IMR-90 (cell line): ENCODE measurements around the gene RAB36. TPM values are rescaled to one million over a fixed set of nuclear protein-coding genes. Genes with fewer than 3 reads are reported as not detected.

Experiments used
- ATAC-seq: fragments of 200-7000 bp; cut with Tn5 transposase; 2 replicates; pipeline ENCODE4 v1.9.1; 2020; ENCODE audit warnings: low read depth, mild to moderate bottlenecking, moderate library complexity
- BruUV-seq: library from RNA; stranded (reverse); fragments of 400-500 nt; replicated peaks from 2 replicates; lab custom pipeline; 2021; lab: Mats Ljungman, UMichigan
- CTCF ChIA-PET: fragments of 300-600 bp; formaldehyde crosslinking; extraction: SDS; loops from one replicate; lab custom pipeline; 2021; ENCODE audit warnings: antibody characterized with exemption; lab: Yijun Ruan, JAX
- POLR2A ChIA-PET: fragments of 300-600 bp; sonication (Branson Sonifier 250); formaldehyde crosslinking; loops from one replicate; lab custom pipeline; 2022; ENCODE audit warnings: antibody characterized with exemption; ENCODE audit not compliant: unreplicated experiment; lab: Charles Lee
- DNase-seq: peaks from one replicate; pipeline ENCODE4 v3.0.0; 2013
- H2AFZ ChIP-seq: replicated peaks from 2 replicates; pipeline ENCODE3; 2013; ENCODE audit warnings: low read length, mild to moderate bottlenecking; ENCODE audit not compliant: poor library complexity
- H2AK5ac ChIP-seq: 2 replicates; pipeline ENCODE4 v1.6.1; 2013; ENCODE audit warnings: low read depth, low read length, inconsistent platforms
- H2AK9ac ChIP-seq: replicated peaks from 2 replicates; pipeline ENCODE3; 2013; ENCODE audit warnings: mild to moderate bottlenecking, low read depth, low read length, moderate library complexity; ENCODE audit not compliant: poor library complexity
- H2BK120ac ChIP-seq: 2 replicates; pipeline ENCODE4 v1.6.1; 2013; ENCODE audit warnings: low read depth, low read length, inconsistent platforms
- H2BK15ac ChIP-seq: 3 replicates; pipeline ENCODE4 v1.6.1; 2013; ENCODE audit warnings: low read depth, low read length, inconsistent platforms
- H2BK20ac ChIP-seq: 2 replicates; pipeline ENCODE4 v1.6.1; 2013; ENCODE audit warnings: low read depth, mild to moderate bottlenecking, inconsistent platforms, low read length, moderate library complexity
- H2BK5ac ChIP-seq: 2 replicates; pipeline ENCODE4 v1.6.1; 2013; ENCODE audit warnings: mild to moderate bottlenecking, low read depth, low read length, inconsistent platforms; ENCODE audit not compliant: poor library complexity, severe bottlenecking
- H3K14ac ChIP-seq: replicated peaks from 2 replicates; pipeline ENCODE4 v1.6.1; 2013; ENCODE audit warnings: low read depth, low read length, inconsistent platforms
- H3K18ac ChIP-seq: 2 replicates; pipeline ENCODE4 v1.6.1; 2013; ENCODE audit warnings: low read depth, low read length, control low read depth
- H3K23ac ChIP-seq: 2 replicates; pipeline ENCODE4 v1.6.1; 2013; ENCODE audit warnings: low read depth, low read length, inconsistent platforms
- H3K27ac ChIP-seq: 2 replicates; pipeline ENCODE4 v1.5.1; 2013; ENCODE audit warnings: mild to moderate bottlenecking, control low read depth, low read length; ENCODE audit not compliant: insufficient read depth
- H3K27me3 ChIP-seq: 2 replicates; pipeline ENCODE4 v1.6.1; 2013; ENCODE audit warnings: low read length; ENCODE audit not compliant: control insufficient read depth, insufficient read depth
- H3K36me3 ChIP-seq: 2 replicates; pipeline ENCODE4 v1.6.1; 2013; ENCODE audit warnings: low read length, mixed read lengths; ENCODE audit not compliant: control insufficient read depth, insufficient read depth
- H3K4ac ChIP-seq: 2 replicates; pipeline ENCODE4 v1.6.1; 2013; ENCODE audit warnings: low read depth, low read length, inconsistent platforms
- H3K4me1 ChIP-seq: 2 replicates; pipeline ENCODE4 v1.6.1; 2013; ENCODE audit warnings: low read length, mixed read lengths; ENCODE audit not compliant: control insufficient read depth, insufficient read depth
- H3K4me2 ChIP-seq: 2 replicates; pipeline ENCODE4 v1.6.1; 2013; ENCODE audit warnings: low read depth, mild to moderate bottlenecking, control low read depth, low read length, moderate library complexity
- H3K4me3 ChIP-seq: 2 replicates; pipeline ENCODE4 v1.5.1; 2013; ENCODE audit warnings: low read depth, mild to moderate bottlenecking, control low read depth, low read length, moderate library complexity; ENCODE audit not compliant: insufficient read depth
- H3K56ac ChIP-seq: 2 replicates; pipeline ENCODE4 v1.6.1; 2013; ENCODE audit warnings: low read length, inconsistent platforms; ENCODE audit not compliant: insufficient read depth; ENCODE audit errors: extremely low read depth
- H3K79me1 ChIP-seq, 2 experiments: 2 replicates each; pipeline ENCODE4 v1.6.1; 2013; ENCODE audit warnings: low read length in 2 of 2, inconsistent platforms in 1 of 2, low read depth in 1 of 2
- H3K9ac ChIP-seq: 2 replicates; pipeline ENCODE4 v1.6.1; 2013; ENCODE audit warnings: low read depth, low read length, control low read depth
- H3K9me1 ChIP-seq: 2 replicates; pipeline ENCODE4 v1.6.1; 2013; ENCODE audit warnings: low read length, inconsistent platforms; ENCODE audit not compliant: insufficient read depth
- H3K9me3 ChIP-seq: 2 replicates; pipeline ENCODE4 v1.6.1; 2013; ENCODE audit warnings: low read length; ENCODE audit not compliant: control insufficient read depth, insufficient read depth
- H4K20me1 ChIP-seq: 2 replicates; pipeline ENCODE4 v1.6.1; 2013; ENCODE audit warnings: low read length, inconsistent platforms; ENCODE audit not compliant: insufficient read depth
- H4K5ac ChIP-seq: 2 replicates; pipeline ENCODE4 v1.6.1; 2013; ENCODE audit warnings: mild to moderate bottlenecking, low read depth, low read length, control low read depth
- H4K8ac ChIP-seq, 2 experiments: 2 replicates each; pipeline ENCODE4 v1.6.1; 2013; ENCODE audit warnings: low read depth in 2 of 2, low read length in 2 of 2, control low read depth in 1 of 2, inconsistent platforms in 1 of 2
- H4K91ac ChIP-seq: 2 replicates; pipeline ENCODE4 v1.6.1; 2013; ENCODE audit warnings: low read depth, low read length, inconsistent platforms; ENCODE audit not compliant: insufficient read depth
- CTCF ChIP-seq: conservative IDR thresholded peaks from 2 replicates; pipeline ENCODE4 v1.5.1; 2012; ENCODE audit warnings: mild to moderate bottlenecking, low read depth, low read length, improper control_type of control experiment
- MXI1 ChIP-seq: IDR thresholded peaks from 2 replicates; pipeline ENCODE4 v1.6.1; 2012; ENCODE audit warnings: low read depth, mild to moderate bottlenecking, low read length, moderate library complexity, borderline replicate concordance
- POLR2A ChIP-seq: IDR thresholded peaks from 2 replicates; pipeline ENCODE4 v1.6.1; 2012; ENCODE audit warnings: mild to moderate bottlenecking, low read depth, low read length
- SMC3 ChIP-seq: fragments of 150-350 bp; IDR thresholded peaks from 2 replicates; pipeline ENCODE4 v1.6.1; 2016; ENCODE audit warnings: low read depth, mild to moderate bottlenecking, antibody characterized with exemption, low read length, moderate library complexity
- WGBS, 2 experiments: methylation state at CpG; one replicate each; pipeline versions ENCODE4 v1.1.5 to v1.1.7; 2013; ENCODE audit warnings: missing lambda C conversion rate in 2 of 2; ENCODE audit not compliant: insufficient read length in 1 of 2; ENCODE audit errors: extremely low coverage in 2 of 2; 5-methylcytosine and 5-hydroxymethylcytosine counted together
- dilution Hi-C: fragments of 300-500 bp; cut with HindIII; formaldehyde crosslinking; loops from one replicate; pipeline ENCODE4 v1.14.3; 2018; ENCODE audit warnings: low sequenced_read_pairs; ENCODE audit not compliant: unreplicated experiment
- in situ Hi-C: fragments of 300-500 bp; cut with MboI; formaldehyde crosslinking; loops from 3 replicates; pipeline ENCODE4 v1.14.3; 2019; ENCODE audit warnings: low sequenced_read_pairs, inconsistent platforms, mixed read lengths
- intact Hi-C: fragments of 100-400 bp; cut with micrococcal nuclease; formaldehyde crosslinking; loops from 2 replicates; pipeline ENCODE4 v1.10.0; 2022
- polyA plus RNA-seq, 3 experiments: library from polyadenylated mRNA; depleted of rRNA; stranded (reverse); fragments of >200 nt; gene quantifications; 2 replicates each; pipeline ENCODE4 v1.2.3, GENCODE V29; 2012; ENCODE audit warnings: low replicate concordance in 1 of 3
- total RNA-seq: library from RNA; depleted of rRNA; stranded (reverse); fragments of >200 nt; gene quantifications from 2 replicates; pipeline ENCODE4 v1.2.3, GENCODE V29; 2012

The RAB36 gene
- total and polyA plus RNA-seq, 2 of the 4 experiments (the other 2 are of a cell fraction): 3.6 to 4.0 TPM

GRCh38 chr22:23177197-23177596, 31.9 kb downstream of the RAB36 start:
- H3K9me1 ChIP-seq: peaks cover 4% of the 10 kb centered on the region
- H2AK9ac ChIP-seq: no peak overlapping the region
- peaks cover 7% of the 10 kb centered on the region for H4K20me1 ChIP-seq
- no peak for TF ChIP-seq CTCF
- no peak for TF ChIP-seq SMC3
- TF ChIP-seq MXI1: no peak
- TF ChIP-seq POLR2A: no peak
- no peak overlapping the region for H3K56ac ChIP-seq
- CTCF ChIA-PET: interaction anchor here (2.6 to 4.4 kb wide), 2 partner anchors 105 to 113 kb away, joined by 18 to 27 read pairs; no protein-coding TSS in a partner anchor
- no peak overlapping the region for H2AK5ac ChIP-seq
- no peak overlapping the region for H4K91ac ChIP-seq
- in situ Hi-C loops (loop anchor here (5.0 to 10.0 kb wide), 2 partner anchors 100 to 218 kb away; no protein-coding TSS in a partner anchor), intact Hi-C loops (no loop called here), dilution Hi-C loops (no loop called here)
- H3K27ac ChIP-seq: no peak overlapping the region
- peaks cover 6% of the 10 kb centered on the region; the same call in 1 of the 2 replicates for H3K36me3 ChIP-seq
- H2BK15ac ChIP-seq: no peak overlapping the region
- H3K4ac ChIP-seq: no peak overlapping the region
- H2BK5ac ChIP-seq: no peak overlapping the region
- no peak overlapping the region for H3K18ac ChIP-seq
- peaks cover 16% of the 10 kb centered on the region for H3K4me1 ChIP-seq
- WGBS, 2 experiments: 71% methylated on average over 1 of the region's 4 CpGs; no CpG with 5 or more reads in 1 of the 2 experiments
- no peak overlapping the region for H2BK20ac ChIP-seq
- no peak overlapping the region for H4K5ac ChIP-seq
- no peak overlapping the region for H3K14ac ChIP-seq
- no peak overlapping the region for H4K8ac ChIP-seq
- H3K79me1 ChIP-seq: peaks cover 8 to 15% of the 10 kb centered on the region in 2 experiments; a peak in 3 of 4 replicates
- H3K9ac ChIP-seq: no peak overlapping the region
- no peak overlapping the region for H2AFZ ChIP-seq
- H3K4me3 ChIP-seq: no peak overlapping the region
- DNase-seq (no peak), ATAC-seq (no peak)
- H3K9me3 ChIP-seq: peaks cover 11% of the 10 kb centered on the region
- no peak overlapping the region for H2BK120ac ChIP-seq
- POLR2A ChIA-PET: no interaction called here
- no peak overlapping the region for H3K23ac ChIP-seq
- no peaks in the 10 kb centered on the region for H3K27me3 ChIP-seq
- no TSS peak for BruUV-seq
- no peak overlapping the region for H3K4me2 ChIP-seq
